Keratinocyte (primary cell): ENCODE measurements around the gene PSMB5.

Experiments used
- CTCF ChIP-seq, 3 experiments: IDR thresholded peaks in 1 of 3; conservative IDR thresholded peaks in 1 of 3; optimal IDR thresholded peaks in 1 of 3; 2 replicates in 2 of 3; 3 replicates in 1 of 3; pipeline versions ENCODE3 to v1.5.1; 2011; ENCODE audit warnings: low read length in 3 of 3, mild to moderate bottlenecking in 3 of 3, moderate library complexity in 2 of 3, control low read depth in 1 of 3, inconsistent platforms in 1 of 3; ENCODE audit not compliant: insufficient read depth in 2 of 3; ENCODE audit errors: extremely low read depth in 1 of 3
- EZH2 ChIP-seq: IDR thresholded peaks from one replicate; pipeline ENCODE4 v1.6.1; 2012; ENCODE audit warnings: inconsistent platforms, mild to moderate bottlenecking, low read length, moderate library complexity

DNA sequence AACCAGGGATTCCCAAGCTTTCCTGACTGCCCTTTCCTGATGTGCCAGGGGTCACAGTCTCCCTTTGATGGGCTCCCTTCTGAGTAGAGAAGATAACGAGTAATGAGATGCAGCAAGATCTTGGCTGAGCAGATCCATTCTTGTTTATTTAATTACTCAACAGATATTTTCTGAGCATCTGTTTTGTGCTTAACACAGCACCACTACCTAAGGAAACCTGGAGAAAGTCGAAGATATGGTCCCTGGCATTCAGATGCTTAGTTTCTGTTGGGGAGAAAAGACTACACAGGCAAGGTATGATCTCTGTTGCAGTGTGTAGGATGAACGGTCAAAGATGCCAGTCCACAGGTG, 56.2 kb downstream of the PSMB5 start:
- TF ChIP-seq CTCF (optimal IDR thresholded peaks at IDR 0.05 in 1 of 3, IDR thresholded peaks at IDR 0.05 in 1 of 3, conservative IDR thresholded peaks at IDR 0.05 in 1 of 3; ENCODE audit: extremely low read depth in 1 of 3, insufficient read depth in 2 of 3, low read length in 3 of 3) (no peak), EZH2 (no peak)
